MM.1S (cell line): Measurements from ENCODE around the gene KCND3.

ENCODE experiments used
- DNase-seq: peaks from one replicate; pipeline ENCODE4 v3.0.0-alpha.2; 2015
- H2AFZ ChIP-seq: fragments of 300-600 bp; sonication (generic); 2 replicates; pipeline ENCODE4 v1.6.0; 2016; ENCODE audit warnings: antibody characterized with exemption, low read length
- H3F3A ChIP-seq: fragments of 300-600 bp; sonication (generic); 2 replicates; pipeline ENCODE4 v1.6.1; 2016; ENCODE audit warnings: mild to moderate bottlenecking, antibody characterized with exemption, low read length, moderate library complexity, mixed read lengths; ENCODE audit not compliant: insufficient read depth
- H3K27ac ChIP-seq: fragments of 300-600 bp; sonication (generic); 2 replicates; pipeline ENCODE4 v1.5.1; 2016; ENCODE audit warnings: mild to moderate bottlenecking, low read length
- H3K27me3 ChIP-seq: fragments of 300-600 bp; sonication (generic); replicated peaks from 2 replicates; pipeline ENCODE4 v1.6.0; 2016; ENCODE audit warnings: low read length; ENCODE audit not compliant: insufficient read depth
- H3K36me3 ChIP-seq: fragments of 300-600 bp; sonication (generic); replicated peaks from 2 replicates; pipeline ENCODE4 v1.6.1; 2016; ENCODE audit warnings: mild to moderate bottlenecking, low read length, mixed read lengths; ENCODE audit not compliant: insufficient read depth
- H3K4me1 ChIP-seq: fragments of 300-600 bp; sonication (generic); 2 replicates; pipeline ENCODE4 v1.6.1; 2016; ENCODE audit warnings: low read length, mixed read lengths
- H3K4me2 ChIP-seq: fragments of 300-600 bp; sonication (generic); 2 replicates; pipeline ENCODE4 v1.6.0; 2016; ENCODE audit warnings: low read depth, low read length
- H3K4me3 ChIP-seq: fragments of 300-600 bp; sonication (generic); 2 replicates; pipeline ENCODE4 v1.5.1; 2016; ENCODE audit warnings: low read length, mixed read lengths
- H3K79me2 ChIP-seq: fragments of 300-600 bp; sonication (generic); 2 replicates; pipeline ENCODE4 v1.6.1; 2016; ENCODE audit warnings: mixed run types, low read length, mixed read lengths
- H3K9ac ChIP-seq: fragments of 300-600 bp; sonication (generic); 2 replicates; pipeline ENCODE4 v1.6.1; 2016; ENCODE audit warnings: low read length, mixed read lengths
- H3K9me2 ChIP-seq: fragments of 300-600 bp; sonication (generic); replicated peaks from 2 replicates; pipeline ENCODE4 v1.6.1; 2016; ENCODE audit warnings: mild to moderate bottlenecking, low read length, mixed read lengths; ENCODE audit not compliant: insufficient read depth
- H3K9me3 ChIP-seq: fragments of 300-600 bp; sonication (generic); replicated peaks from 2 replicates; pipeline ENCODE4 v1.6.1; 2016; ENCODE audit warnings: mild to moderate bottlenecking, low read length, mixed read lengths; ENCODE audit not compliant: insufficient read depth
- H4K20me1 ChIP-seq: fragments of 300-600 bp; sonication (generic); 2 replicates; pipeline ENCODE4 v1.6.1; 2016; ENCODE audit warnings: mild to moderate bottlenecking, low read length, moderate library complexity, mixed read lengths; ENCODE audit not compliant: insufficient read depth
- CTCF ChIP-seq: fragments of 300-600 bp; sonication (generic); IDR thresholded peaks from 2 replicates; pipeline ENCODE4 v1.5.1; 2016; ENCODE audit warnings: antibody characterized with exemption, low read length, mixed read lengths
- EZH2 ChIP-seq: fragments of 300-600 bp; sonication (generic); optimal IDR thresholded peaks from 2 replicates; pipeline ENCODE3; 2017; ENCODE audit warnings: low read depth, mild to moderate bottlenecking, antibody characterized with exemption, low read length, mixed read lengths
- EZH2phosphoT487 ChIP-seq: fragments of 300-600 bp; sonication (generic); IDR thresholded peaks from 2 replicates; pipeline ENCODE4 v1.6.1; 2018; ENCODE audit warnings: antibody characterized with exemption, low read length

The KCND3 gene

GRCh38 chr1:111836111-111836510 is 153.4 kb downstream of the KCND3 start:
- H3K9me2 ChIP-seq: no peaks in the 10 kb centered on the region
- H3K9ac ChIP-seq: no peak overlapping the region
- no peak overlapping the region for H3K4me3 ChIP-seq
- no peaks in the 10 kb centered on the region for H3K9me3 ChIP-seq
- no peaks in the 10 kb centered on the region for H3K27me3 ChIP-seq
- no peaks in the 10 kb centered on the region for H3F3A ChIP-seq
- DNase-seq: no peak
- H4K20me1 ChIP-seq: no peaks in the 10 kb centered on the region
- H2AFZ ChIP-seq: no peak overlapping the region
- H3K36me3 ChIP-seq: no peaks in the 10 kb centered on the region
- no peaks in the 10 kb centered on the region for H3K4me1 ChIP-seq
- no peaks in the 10 kb centered on the region for H3K79me2 ChIP-seq
- H3K4me2 ChIP-seq: no peak overlapping the region
- TF ChIP-seq EZH2phosphoT487 (no peak), EZH2 (no peak), CTCF (no peak)
- no peak overlapping the region for H3K27ac ChIP-seq

GRCh38 chr1:111835514-111835913 is 154.0 kb downstream of the KCND3 start:
- H3K9me2 ChIP-seq: no peaks in the 10 kb centered on the region
- DNase-seq: no peak
- H3K36me3 ChIP-seq: no peaks in the 10 kb centered on the region
- H3K27ac ChIP-seq: no peak overlapping the region
- no peak overlapping the region for H2AFZ ChIP-seq
- no peak overlapping the region for H3K4me2 ChIP-seq
- no peaks in the 10 kb centered on the region for H3K4me1 ChIP-seq
- H3K27me3 ChIP-seq: no peaks in the 10 kb centered on the region
- no peak overlapping the region for H3K4me3 ChIP-seq
- H3F3A ChIP-seq: no peaks in the 10 kb centered on the region
- no peaks in the 10 kb centered on the region for H3K9me3 ChIP-seq
- H3K79me2 ChIP-seq: no peaks in the 10 kb centered on the region
- TF ChIP-seq EZH2phosphoT487: no peak
- no peak for TF ChIP-seq EZH2
- no peak for TF ChIP-seq CTCF
- no peak overlapping the region for H3K9ac ChIP-seq
- H4K20me1 ChIP-seq: no peaks in the 10 kb centered on the region

GRCh38 chr1:111834956-111835355 is 154.5 kb downstream of the KCND3 start:
- no peaks in the 10 kb centered on the region for H3K9me2 ChIP-seq
- no peaks in the 10 kb centered on the region for H3K27me3 ChIP-seq
- no peak for DNase-seq
- H3K4me3 ChIP-seq: no peak overlapping the region
- no peaks in the 10 kb centered on the region for H3K36me3 ChIP-seq
- H3K4me1 ChIP-seq: no peaks in the 10 kb centered on the region
- no peaks in the 10 kb centered on the region for H3K79me2 ChIP-seq
- no peak overlapping the region for H2AFZ ChIP-seq
- H3K9ac ChIP-seq: no peak overlapping the region
- H4K20me1 ChIP-seq: no peaks in the 10 kb centered on the region
- no peaks in the 10 kb centered on the region for H3F3A ChIP-seq
- no peak overlapping the region for H3K27ac ChIP-seq
- H3K9me3 ChIP-seq: no peaks in the 10 kb centered on the region
- H3K4me2 ChIP-seq: no peak overlapping the region
- TF ChIP-seq EZH2 (no peak), EZH2phosphoT487 (no peak), CTCF (no peak)
